ENCODE results near the gene DNAH11.
"Not testable (repeated sequence)": the region's sequence is repeated elsewhere in the genome, so short reads cannot be mapped to it uniquely, and the experiment has no call there.

Gene DNAH11

GRCh38 chr7:21867226-21867625 lies 324.4 kb downstream of the DNAH11 start:
- DNase-seq (ENCODE audit: extremely low read depth, low read depth) = no peak
- TF ChIP-seq CTCF (IDR thresholded peaks at IDR 0.05; ENCODE audit: low read depth, low read length) = no peak

- TF ChIP-seq CTCF (IDR thresholded peaks at IDR 0.05; ENCODE audit: low read depth, low read length) = no peak
- no peak for DNase-seq (ENCODE audit: extremely low read depth, low read depth)
Measured at GRCh38 chr7:21867816-21868575, 325.2 kb downstream of the DNAH11 start.

GRCh38 chr7:21868576-21868850 lies 325.7 kb downstream of the DNAH11 start:
- DNase-seq (ENCODE audit: extremely low read depth, low read depth) = no peak
- TF ChIP-seq CTCF (IDR thresholded peaks at IDR 0.05; ENCODE audit: low read depth, low read length) = no peak

- no peak for TF ChIP-seq CTCF (IDR thresholded peaks at IDR 0.05; ENCODE audit: low read depth, low read length)
- DNase-seq (ENCODE audit: extremely low read depth, low read depth) = no peak
Measured at GRCh38 chr7:21869785-21870402, 327.1 kb downstream of the DNAH11 start.

GRCh38 chr7:21883069-21883468 lies 340.2 kb downstream of the DNAH11 start:
- no peak for DNase-seq (ENCODE audit: extremely low read depth, low read depth)
- no peak for TF ChIP-seq CTCF (IDR thresholded peaks at IDR 0.05; ENCODE audit: low read depth, low read length)

- DNase-seq (ENCODE audit: extremely low read depth, low read depth) = not testable (repeated sequence)
Measured at GRCh38 chr7:21883501-21883900, 340.7 kb downstream of the DNAH11 start.

GRCh38 chr7:21884496-21884895 lies 341.7 kb downstream of the DNAH11 start:
- no peak for TF ChIP-seq CTCF (IDR thresholded peaks at IDR 0.05; ENCODE audit: low read depth, low read length)
- no peak for DNase-seq (ENCODE audit: extremely low read depth, low read depth)

GRCh38 chr7:21886396-21886795 lies 343.6 kb downstream of the DNAH11 start:
- TF ChIP-seq CTCF (IDR thresholded peaks at IDR 0.05; ENCODE audit: low read depth, low read length) = no peak

More at GRCh38 chr7:21886396-21886795, 343.6 kb downstream of the DNAH11 start:
- DNase-seq (ENCODE audit: extremely low read depth, low read depth) = no peak
